Measurements from ENCODE around the gene TMEM126A. TPM values are rescaled to one million over a fixed set of nuclear protein-coding genes. Genes with fewer than 3 reads are reported as not detected.

TMEM126A gene
- total and polyA plus RNA-seq, 2 of the 13 experiments (the other 11 are each of a cell fraction or from before 2014, with no cell fraction given), result 59.5 to 66.9 TPM

DNA sequence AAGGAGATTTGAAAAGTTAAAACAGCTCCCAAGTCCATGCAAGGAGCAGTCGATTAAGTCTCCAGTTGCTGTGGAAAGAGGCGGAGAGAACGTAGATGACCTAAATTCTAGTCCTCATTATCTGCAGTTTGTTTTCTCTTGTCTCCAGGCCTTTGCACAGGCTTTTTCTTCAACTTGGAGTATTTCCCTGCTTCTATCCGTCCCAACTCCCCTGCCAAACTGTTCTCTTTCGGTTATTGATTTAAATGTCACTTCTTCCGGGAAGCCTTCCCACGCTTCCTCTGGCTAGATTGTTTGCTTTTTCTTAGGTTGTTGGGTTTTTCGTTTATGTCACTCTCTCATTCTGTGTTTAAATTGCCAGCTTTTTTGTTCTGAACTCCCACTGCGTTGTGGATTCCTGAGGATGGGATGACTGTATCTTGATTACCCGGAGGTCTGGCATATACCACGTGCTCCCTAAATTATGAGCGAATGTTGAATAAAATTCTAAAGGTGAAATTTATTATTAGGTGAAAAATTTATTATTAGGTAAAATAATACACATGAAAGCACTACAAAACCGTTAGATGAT lies 18.9 kb upstream of the TMEM126A start (continued):
- TF ChIP-seq ZGPAT (CRISPR knock-in tag; IDR thresholded peaks at IDR 0.05) (0 out of 2 replicates have a peak, but pooled peaks have one; percentile 4), ZNF329 (CRISPR knock-in tag; IDR thresholded peaks at IDR 0.05; ENCODE audit: low read depth) (no peak), ZNF354B (CRISPR knock-in tag; IDR thresholded peaks at IDR 0.05) (no peak), POLR2G (IDR thresholded peaks at IDR 0.05; ENCODE audit: low read depth, low read length) (no peak), ZNF121 (CRISPR knock-in tag; IDR thresholded peaks at IDR 0.05) (no peak), ARID2 (CRISPR knock-in tag; IDR thresholded peaks at IDR 0.05; ENCODE audit: borderline replicate concordance) (0 out of 2 replicates have a peak, but pooled peaks have one; percentile 2), NCOA1 (CRISPR knock-in tag; IDR thresholded peaks at IDR 0.05) (no peak), USF2 (IDR thresholded peaks at IDR 0.05; ENCODE audit: low read depth, low read length) (no peak), USF2 (CRISPR knock-in tag; IDR thresholded peaks at IDR 0.05; ENCODE audit: borderline replicate concordance) (peak; percentile 81; the same call in 1 of the 2 replicates), MXI1 (IDR thresholded peaks at IDR 0.05; ENCODE audit: borderline replicate concordance, low read depth, low read length) (no peak; the same call in 2 of the 3 replicates), CCDC6 (CRISPR knock-in tag; IDR thresholded peaks at IDR 0.05) (no peak), ZNF577 (CRISPR knock-in tag; IDR thresholded peaks at IDR 0.05; ENCODE audit: borderline replicate concordance, low read depth) (no peak), SIN3A (IDR thresholded peaks at IDR 0.05; ENCODE audit: borderline replicate concordance, low read depth, low read length) (0 out of 2 replicates have a peak, but pooled peaks have one; percentile 13)
- TF ChIP-seq, protein P1, sequence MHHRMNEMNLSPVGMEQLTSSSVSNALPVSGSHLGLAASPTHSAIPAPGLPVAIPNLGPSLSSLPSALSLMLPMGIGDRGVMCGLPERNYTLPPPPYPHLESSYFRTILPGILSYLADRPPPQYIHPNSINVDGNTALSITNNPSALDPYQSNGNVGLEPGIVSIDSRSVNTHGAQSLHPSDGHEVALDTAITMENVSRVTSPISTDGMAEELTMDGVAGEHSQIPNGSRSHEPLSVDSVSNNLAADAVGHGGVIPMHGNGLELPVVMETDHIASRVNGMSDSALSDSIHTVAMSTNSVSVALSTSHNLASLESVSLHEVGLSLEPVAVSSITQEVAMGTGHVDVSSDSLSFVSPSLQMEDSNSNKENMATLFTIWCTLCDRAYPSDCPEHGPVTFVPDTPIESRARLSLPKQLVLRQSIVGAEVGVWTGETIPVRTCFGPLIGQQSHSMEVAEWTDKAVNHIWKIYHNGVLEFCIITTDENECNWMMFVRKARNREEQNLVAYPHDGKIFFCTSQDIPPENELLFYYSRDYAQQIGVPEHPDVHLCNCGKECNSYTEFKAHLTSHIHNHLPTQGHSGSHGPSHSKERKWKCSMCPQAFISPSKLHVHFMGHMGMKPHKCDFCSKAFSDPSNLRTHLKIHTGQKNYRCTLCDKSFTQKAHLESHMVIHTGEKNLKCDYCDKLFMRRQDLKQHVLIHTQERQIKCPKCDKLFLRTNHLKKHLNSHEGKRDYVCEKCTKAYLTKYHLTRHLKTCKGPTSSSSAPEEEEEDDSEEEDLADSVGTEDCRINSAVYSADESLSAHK (CRISPR knock-in tag; IDR thresholded peaks at IDR 0.05; ENCODE audit: borderline replicate concordance), result no peak
- TF ChIP-seq, protein P2, sequence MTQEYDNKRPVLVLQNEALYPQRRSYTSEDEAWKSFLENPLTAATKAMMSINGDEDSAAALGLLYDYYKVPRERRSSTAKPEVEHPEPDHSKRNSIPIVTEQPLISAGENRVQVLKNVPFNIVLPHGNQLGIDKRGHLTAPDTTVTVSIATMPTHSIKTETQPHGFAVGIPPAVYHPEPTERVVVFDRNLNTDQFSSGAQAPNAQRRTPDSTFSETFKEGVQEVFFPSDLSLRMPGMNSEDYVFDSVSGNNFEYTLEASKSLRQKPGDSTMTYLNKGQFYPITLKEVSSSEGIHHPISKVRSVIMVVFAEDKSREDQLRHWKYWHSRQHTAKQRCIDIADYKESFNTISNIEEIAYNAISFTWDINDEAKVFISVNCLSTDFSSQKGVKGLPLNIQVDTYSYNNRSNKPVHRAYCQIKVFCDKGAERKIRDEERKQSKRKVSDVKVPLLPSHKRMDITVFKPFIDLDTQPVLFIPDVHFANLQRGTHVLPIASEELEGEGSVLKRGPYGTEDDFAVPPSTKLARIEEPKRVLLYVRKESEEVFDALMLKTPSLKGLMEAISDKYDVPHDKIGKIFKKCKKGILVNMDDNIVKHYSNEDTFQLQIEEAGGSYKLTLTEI (CRISPR knock-in tag; conservative IDR thresholded peaks at IDR 0.05), result no peak
- TF ChIP-seq, protein P3, sequence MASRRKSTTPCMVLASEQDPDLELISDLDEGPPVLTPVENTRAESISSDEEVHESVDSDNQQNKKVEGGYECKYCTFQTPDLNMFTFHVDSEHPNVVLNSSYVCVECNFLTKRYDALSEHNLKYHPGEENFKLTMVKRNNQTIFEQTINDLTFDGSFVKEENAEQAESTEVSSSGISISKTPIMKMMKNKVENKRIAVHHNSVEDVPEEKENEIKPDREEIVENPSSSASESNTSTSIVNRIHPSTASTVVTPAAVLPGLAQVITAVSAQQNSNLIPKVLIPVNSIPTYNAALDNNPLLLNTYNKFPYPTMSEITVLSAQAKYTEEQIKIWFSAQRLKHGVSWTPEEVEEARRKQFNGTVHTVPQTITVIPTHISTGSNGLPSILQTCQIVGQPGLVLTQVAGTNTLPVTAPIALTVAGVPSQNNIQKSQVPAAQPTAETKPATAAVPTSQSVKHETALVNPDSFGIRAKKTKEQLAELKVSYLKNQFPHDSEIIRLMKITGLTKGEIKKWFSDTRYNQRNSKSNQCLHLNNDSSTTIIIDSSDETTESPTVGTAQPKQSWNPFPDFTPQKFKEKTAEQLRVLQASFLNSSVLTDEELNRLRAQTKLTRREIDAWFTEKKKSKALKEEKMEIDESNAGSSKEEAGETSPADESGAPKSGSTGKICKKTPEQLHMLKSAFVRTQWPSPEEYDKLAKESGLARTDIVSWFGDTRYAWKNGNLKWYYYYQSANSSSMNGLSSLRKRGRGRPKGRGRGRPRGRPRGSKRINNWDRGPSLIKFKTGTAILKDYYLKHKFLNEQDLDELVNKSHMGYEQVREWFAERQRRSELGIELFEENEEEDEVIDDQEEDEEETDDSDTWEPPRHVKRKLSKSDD (CRISPR knock-in tag; IDR thresholded peaks at IDR 0.05; ENCODE audit: low read depth), result no peak
- TF ChIP-seq, protein P4, sequence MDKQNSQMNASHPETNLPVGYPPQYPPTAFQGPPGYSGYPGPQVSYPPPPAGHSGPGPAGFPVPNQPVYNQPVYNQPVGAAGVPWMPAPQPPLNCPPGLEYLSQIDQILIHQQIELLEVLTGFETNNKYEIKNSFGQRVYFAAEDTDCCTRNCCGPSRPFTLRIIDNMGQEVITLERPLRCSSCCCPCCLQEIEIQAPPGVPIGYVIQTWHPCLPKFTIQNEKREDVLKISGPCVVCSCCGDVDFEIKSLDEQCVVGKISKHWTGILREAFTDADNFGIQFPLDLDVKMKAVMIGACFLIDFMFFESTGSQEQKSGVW (CRISPR knock-in tag; IDR thresholded peaks at IDR 0.05; ENCODE audit: borderline replicate concordance), result no peak

Measured in HepG2 (cell line).